GM21723 (cell line): ENCODE data around the gene PKP3.
"Not testable (repeated sequence)": the region's sequence is repeated elsewhere in the genome, so short reads cannot be mapped to it uniquely, and the experiment has no call there.

ENCODE experiments used
- ATAC-seq: cut with Tn5 transposase; IDR thresholded peaks from one replicate; pipeline ENCODE4 v1.9.1; 2021; ENCODE audit warnings: mild to moderate bottlenecking, moderate library complexity; ENCODE audit not compliant: unreplicated experiment

PKP3 gene

DNA sequence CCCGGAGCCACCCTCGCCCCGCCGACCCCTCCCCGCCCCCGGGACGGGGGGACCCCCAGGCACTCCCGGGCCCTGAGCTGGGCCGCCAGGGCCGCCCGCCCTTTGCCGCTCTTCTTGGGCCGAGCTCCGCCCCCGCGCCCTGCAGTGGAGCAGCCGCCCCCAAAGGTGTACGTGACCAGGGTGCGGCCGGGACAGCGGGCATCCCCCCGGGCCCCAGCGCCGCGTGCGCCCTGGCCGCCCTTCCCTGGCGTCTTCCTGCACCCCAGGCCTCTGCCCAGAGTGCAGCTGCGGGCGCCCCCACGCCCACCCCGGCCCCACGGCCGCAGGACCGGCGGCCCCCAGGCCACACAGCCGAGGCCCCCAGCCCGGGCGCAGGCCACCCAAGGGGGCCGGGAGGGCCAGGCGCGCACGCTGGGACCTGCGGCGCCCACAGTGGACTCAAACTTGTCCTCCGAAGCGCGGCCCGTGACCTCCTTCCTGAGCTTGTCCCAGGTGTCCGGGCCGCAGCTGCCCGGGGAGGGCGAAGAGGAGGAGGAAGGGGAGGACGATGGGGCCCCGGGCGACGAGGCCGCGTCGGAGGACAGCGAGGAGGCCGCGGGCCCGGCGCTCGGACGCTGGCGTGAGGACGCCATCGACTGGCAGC is 17.4 kb upstream of the PKP3 start:
- no peak for ATAC-seq

- ATAC-seq, result no peak
Observed at GRCh38 chr11:377174-377865, 16.7 kb upstream of the PKP3 start.

DNA sequence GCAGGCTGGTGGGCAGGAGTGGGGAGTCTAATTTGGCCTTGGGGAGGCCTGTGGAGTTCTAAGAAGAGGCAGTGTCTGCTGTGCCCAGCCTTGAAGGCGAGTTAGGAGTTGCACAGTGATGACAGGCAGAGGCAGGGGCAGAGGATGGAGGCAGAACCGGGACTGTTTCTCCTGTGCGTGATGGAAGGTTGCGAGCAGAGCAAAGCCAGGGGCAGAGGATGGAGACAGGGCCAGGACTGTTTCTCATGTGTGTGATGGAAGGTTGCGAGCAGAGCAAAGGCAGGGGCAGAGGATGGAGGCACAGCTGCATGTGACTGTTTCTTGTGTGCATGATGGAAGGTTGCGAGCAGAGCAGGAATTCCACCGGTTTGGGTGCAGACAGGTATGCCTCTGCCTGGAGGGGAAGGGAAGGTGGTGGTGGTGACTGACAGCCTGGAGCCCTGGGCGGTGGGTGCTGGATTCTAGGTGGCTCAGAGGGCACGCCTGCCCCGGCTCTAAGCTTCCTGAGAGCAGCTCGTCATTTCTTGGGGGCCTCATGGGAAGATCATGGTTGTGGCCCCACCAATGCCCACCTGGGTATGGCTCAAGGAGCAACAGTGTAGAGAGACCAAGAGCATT is 16.0 kb upstream of the PKP3 start:
- ATAC-seq, result no peak

DNA sequence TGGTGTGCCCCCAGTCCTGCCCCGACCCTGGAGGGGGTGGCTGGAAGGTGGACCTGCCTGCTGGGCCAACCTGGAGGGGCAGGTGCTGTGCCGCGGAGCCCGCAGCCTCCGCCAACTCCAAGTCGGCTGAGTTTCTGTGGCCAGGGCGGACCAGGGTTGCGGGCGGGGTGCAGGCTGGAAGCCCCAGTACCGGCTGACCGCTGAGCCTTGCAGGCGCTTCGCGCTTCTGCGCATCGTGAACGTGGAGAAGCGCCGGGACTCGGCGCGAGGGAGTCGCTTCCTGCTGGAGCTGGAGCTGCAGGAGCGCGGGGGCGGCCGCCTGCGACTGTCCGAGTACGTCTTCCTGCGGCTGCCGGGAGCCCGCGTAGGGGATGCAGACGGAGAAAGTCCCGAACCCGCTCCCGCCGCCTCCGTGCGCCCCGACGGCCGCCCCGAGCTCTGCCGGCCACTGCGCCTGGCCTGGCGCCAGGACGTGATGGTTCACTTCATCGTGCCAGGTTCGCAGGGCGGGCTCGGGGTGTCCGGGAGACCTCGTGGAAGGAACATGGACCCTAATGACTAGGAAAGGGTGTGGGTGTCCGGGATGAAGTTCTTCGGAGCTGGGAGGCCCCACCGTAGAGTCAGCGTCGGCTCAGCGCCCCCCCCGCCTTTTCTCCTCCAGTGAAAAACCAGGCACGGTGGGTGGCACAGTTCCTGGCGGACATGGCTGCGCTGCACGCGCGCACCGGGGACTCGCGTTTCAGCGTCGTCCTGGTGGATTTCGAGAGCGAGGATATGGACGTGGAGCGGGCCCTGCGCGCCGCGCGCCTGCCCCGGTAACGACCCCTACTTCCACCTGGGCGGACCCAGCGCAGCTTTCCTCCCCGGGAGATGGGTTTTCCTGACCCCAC is 14.6 kb upstream of the PKP3 start:
- ATAC-seq, result no peak

GRCh38 chr11:380095-380480 is 13.9 kb upstream of the PKP3 start:
- ATAC-seq, result no peak

- no peak for ATAC-seq
Observed at GRCh38 chr11:380491-380890, 13.5 kb upstream of the PKP3 start.

- ATAC-seq, result no peak
Observed at GRCh38 chr11:380996-381395, 13.0 kb upstream of the PKP3 start.

GRCh38 chr11:381501-382072 is 12.4 kb upstream of the PKP3 start:
- no peak for ATAC-seq

DNA sequence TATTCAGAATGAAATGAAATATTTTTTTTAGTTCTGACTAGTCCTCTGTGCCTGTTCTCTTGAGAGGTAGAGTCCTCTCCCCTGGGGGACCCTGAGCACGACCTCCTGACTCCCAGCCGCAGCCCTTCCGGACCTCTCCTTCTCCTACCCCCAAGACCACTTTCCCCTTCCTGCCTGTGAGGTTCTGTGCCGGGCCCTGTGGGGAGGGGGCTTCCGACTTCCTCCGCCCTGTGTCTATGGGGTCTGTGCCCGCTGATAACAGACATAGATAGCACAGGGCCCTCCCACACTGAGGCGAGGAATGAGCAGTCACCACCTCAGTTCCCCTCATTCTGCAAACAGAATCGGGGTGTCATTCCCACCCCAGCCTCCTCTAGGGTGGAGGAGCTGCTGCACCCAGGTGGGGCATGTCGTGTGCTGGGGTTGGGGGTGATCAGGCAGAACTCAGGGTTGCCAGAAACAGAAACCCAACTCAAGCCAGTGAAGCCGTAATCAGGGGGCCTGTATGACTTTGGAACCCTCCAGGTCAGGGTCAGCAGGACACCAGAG is 11.9 kb upstream of the PKP3 start:
- no peak for ATAC-seq

- no peak for ATAC-seq
Observed at GRCh38 chr11:383431-383830, 10.6 kb upstream of the PKP3 start.

GRCh38 chr11:384511-384910 is 9.5 kb upstream of the PKP3 start:
- no peak for ATAC-seq

GRCh38 chr11:385594-386351 is 8.2 kb upstream of the PKP3 start:
- ATAC-seq, result no peak

DNA sequence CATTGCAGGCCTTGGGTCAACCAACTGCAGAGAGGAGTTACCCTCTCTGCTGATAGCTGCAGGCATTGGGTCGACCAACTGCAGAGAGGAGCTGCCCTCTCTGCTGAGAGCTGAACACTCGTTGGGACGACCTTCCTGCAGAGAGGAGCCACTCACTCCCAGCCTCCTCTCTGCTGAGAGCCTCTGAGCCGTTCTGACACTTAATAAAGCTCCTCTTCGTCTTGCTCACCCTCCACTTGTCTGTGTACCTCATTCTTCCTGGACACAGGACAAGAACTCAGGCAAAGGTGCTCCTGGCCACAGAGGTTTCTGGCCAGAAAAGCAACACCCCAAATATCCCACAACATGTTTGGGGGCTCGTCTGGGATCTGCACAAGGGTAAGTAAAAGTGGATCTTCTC is 7.5 kb upstream of the PKP3 start:
- no peak for ATAC-seq

DNA sequence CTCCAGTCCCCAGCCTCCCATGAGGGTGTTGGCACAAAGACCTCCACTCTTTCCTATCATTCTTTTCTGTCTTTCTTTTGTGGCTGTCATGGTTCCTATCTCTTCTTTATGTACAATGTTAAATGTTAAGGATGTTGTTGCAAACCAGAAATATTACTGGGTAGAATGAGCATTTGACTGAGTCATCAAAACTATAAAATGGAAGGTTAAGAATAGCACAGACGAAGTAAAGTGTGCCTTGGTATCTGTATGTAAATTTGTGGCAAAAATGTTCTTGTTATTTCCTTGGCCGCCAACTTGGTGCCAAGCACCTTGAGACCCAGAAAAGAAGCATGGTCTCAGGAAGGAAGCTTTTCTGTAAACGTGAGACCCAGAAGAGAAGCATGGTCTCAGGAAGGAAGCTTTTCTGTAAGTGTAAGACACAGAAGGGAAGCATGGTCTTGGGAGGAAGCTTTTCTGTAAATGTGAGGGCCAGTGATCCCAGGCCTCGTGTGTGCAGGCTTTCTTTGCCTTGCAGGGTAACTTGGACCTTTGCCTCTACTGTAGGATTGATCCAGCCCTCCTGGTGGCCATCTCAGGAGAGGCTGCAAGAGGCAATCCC is 6.7 kb upstream of the PKP3 start:
- no peak for ATAC-seq

GRCh38 chr11:389369-389768 is 4.6 kb upstream of the PKP3 start:
- ATAC-seq, result not testable (repeated sequence)

DNA sequence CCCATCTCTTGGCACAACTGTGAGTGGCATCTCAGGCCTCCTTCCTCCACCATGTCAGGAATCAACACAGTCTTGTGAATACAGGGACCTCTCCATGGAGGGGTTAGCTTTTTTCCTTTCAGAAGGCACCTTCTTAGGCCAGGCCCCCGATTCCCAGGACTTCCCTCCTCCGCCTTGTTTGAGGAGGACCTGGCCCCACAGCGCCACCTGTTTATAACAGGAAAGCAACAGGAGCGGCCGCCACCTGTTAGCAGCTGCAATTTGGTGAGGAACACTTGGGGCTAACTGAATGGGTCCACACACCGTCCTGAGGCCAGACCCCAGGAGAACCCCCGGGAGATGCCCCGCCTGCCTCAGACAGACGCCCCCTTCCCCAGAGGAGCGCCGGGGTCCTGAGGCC is 3.8 kb upstream of the PKP3 start:
- no peak for ATAC-seq

DNA sequence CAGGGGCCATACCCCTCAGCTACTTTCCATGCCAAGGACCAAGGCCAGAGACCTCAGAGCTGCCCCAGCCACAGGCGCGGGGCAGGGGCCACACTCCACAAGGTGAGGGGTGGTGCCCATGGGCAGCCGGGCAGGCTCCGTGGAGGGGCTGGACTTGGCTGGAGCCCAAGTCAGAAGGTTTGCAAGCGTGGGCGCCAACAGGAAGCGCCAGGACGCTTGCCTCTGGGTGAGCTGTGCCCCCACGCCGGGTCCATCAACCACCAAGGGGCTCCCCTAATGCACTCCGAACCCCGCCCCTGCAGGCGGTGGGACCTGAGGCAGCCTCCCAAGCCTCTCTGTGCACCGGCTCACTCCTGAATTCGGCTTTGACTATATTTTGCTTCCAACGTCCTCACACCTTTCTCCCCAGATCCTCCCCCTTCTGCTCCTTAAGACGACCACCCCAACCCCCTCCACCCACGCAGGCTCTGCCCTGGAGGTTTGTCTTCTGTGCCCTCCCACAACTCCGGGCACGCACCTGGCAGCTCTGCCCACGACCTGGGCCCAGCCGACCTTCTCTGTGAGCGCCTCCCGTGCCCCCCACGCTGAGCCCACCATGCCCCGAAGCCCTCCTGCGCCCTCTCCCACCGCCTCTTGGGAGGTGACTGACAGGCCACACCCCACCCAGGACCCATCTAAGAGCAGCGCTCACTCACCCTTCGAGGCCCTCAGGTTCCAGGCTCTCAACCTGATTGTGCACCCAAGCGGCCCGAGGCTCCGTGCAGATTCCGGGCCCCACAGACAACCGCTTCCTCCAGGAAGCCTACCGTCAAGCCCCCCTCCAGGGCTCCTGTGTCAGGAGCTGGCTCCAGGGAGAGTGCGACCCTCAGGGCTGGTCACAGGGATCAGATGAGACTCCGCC is 2.6 kb upstream of the PKP3 start:
- ATAC-seq, result no peak

GRCh38 chr11:392102-392777 is 1.8 kb upstream of the PKP3 start:
- ATAC-seq, result no peak
